ENCODE data around the gene GSTP1. TPM values are rescaled to one million over a fixed set of nuclear protein-coding genes. Genes with fewer than 3 reads are reported as not detected.

Gene GSTP1
- polyA plus RNA-seq, 1 donor (not counting 4 experiments of a cell fraction or from before 2014, with no cell fraction given), result 1,575 TPM

GRCh38 chr11:67577951-67578350 lies 5.7 kb upstream of the GSTP1 start:
- TF ChIP-seq EZH2 (IDR thresholded peaks at IDR 0.05; ENCODE audit: low read length) (no peak), CTCF (optimal IDR thresholded peaks at IDR 0.05 in 1 of 3, IDR thresholded peaks at IDR 0.05 in 1 of 3, conservative IDR thresholded peaks at IDR 0.05 in 1 of 3; ENCODE audit: extremely low read depth in 1 of 3, insufficient read depth in 2 of 3, low read length in 3 of 3) (no peak)
- H3K27ac ChIP-seq (ENCODE audit: control insufficient read depth, insufficient read depth, low read length), result no peak overlapping the region

GRCh38 chr11:67581469-67581868 lies 2.1 kb upstream of the GSTP1 start:
- H2AFZ ChIP-seq (ENCODE audit: control insufficient read depth, low read length), result peak overlapping the region; percentile 43
- H3K27me3 ChIP-seq (ENCODE audit: control insufficient read depth, extremely low read depth, insufficient read depth, low read length), result no peaks in the 10 kb centered on the region
- peaks cover 3% of the 10 kb centered on the region for H3K9me1 ChIP-seq (ENCODE audit: control insufficient read depth, extremely low read depth, insufficient read depth, low read length)
- peaks cover 24% of the 10 kb centered on the region for H3K79me2 ChIP-seq (ENCODE audit: control insufficient read depth, insufficient read depth, low read length)
- H3K4me1 ChIP-seq (ENCODE audit: control insufficient read depth, extremely low read depth, insufficient read depth, low read length), result peaks cover 35% of the 10 kb centered on the region
- no peak overlapping the region for H3K27ac ChIP-seq (ENCODE audit: control insufficient read depth, insufficient read depth, low read length)
- FAIRE-seq (no peak), DNase-seq (ENCODE audit: low read depth, low spot score) (no peak)
- H3K36me3 ChIP-seq (ENCODE audit: control insufficient read depth in 2 of 2, extremely low read depth in 1 of 2, insufficient read depth in 2 of 2, low read length in 2 of 2), result peaks cover 12 to 20% of the 10 kb centered on the region in 2 experiments
- peaks cover 17% of the 10 kb centered on the region for H4K20me1 ChIP-seq (ENCODE audit: control insufficient read depth, extremely low read depth, insufficient read depth, low read length)
- no peak for TF ChIP-seq EZH2 (IDR thresholded peaks at IDR 0.05; ENCODE audit: low read length)
- no peak for TF ChIP-seq CTCF (optimal IDR thresholded peaks at IDR 0.05 in 1 of 3, IDR thresholded peaks at IDR 0.05 in 1 of 3, conservative IDR thresholded peaks at IDR 0.05 in 1 of 3; ENCODE audit: extremely low read depth in 1 of 3, insufficient read depth in 2 of 3, low read length in 3 of 3)
- H3K4me2 ChIP-seq (ENCODE audit: control insufficient read depth, extremely low read depth, insufficient read depth, low read depth, low read length), result peak overlapping the region; percentile 51
- H3K4me3 ChIP-seq (ENCODE audit: control insufficient read depth in 2 of 3, extremely low read depth in 1 of 3, insufficient read depth in 2 of 3, low read depth in 1 of 3, low read length in 3 of 3), result no peak overlapping the region
- H3K9ac ChIP-seq (ENCODE audit: control insufficient read depth, extremely low read depth, insufficient read depth, low read length), result no peak overlapping the region
- dilution Hi-C loops (cut with MboI; ENCODE audit: extremely low pct_ligation_motif_present, low sequenced_read_pairs), result no loop called here
- H3K9me3 ChIP-seq (ENCODE audit: control insufficient read depth, low read depth, low read length), result no peaks in the 10 kb centered on the region

More at GRCh38 chr11:67577951-67578350, 5.7 kb upstream of the GSTP1 start:
- Histone ChIP-seq H4K20me1 (ENCODE audit: control insufficient read depth, extremely low read depth, insufficient read depth, low read length) (no peaks in the 10 kb centered on the region), H3K79me2 (ENCODE audit: control insufficient read depth, insufficient read depth, low read length) (no peaks in the 10 kb centered on the region), H3K36me3 (ENCODE audit: control insufficient read depth in 2 of 2, extremely low read depth in 1 of 2, insufficient read depth in 2 of 2, low read length in 2 of 2) (no peaks in the 10 kb centered on the region), H3K9ac (ENCODE audit: control insufficient read depth, extremely low read depth, insufficient read depth, low read length) (no peak overlapping the region), H3K9me3 (ENCODE audit: control insufficient read depth, low read depth, low read length) (no peaks in the 10 kb centered on the region), H3K9me1 (ENCODE audit: control insufficient read depth, extremely low read depth, insufficient read depth, low read length) (no peaks in the 10 kb centered on the region), H3K27me3 (ENCODE audit: control insufficient read depth, extremely low read depth, insufficient read depth, low read length) (no peaks in the 10 kb centered on the region), H2AFZ (ENCODE audit: control insufficient read depth, low read length) (no peak overlapping the region), H3K4me3 (ENCODE audit: control insufficient read depth in 2 of 3, extremely low read depth in 1 of 3, insufficient read depth in 2 of 3, low read depth in 1 of 3, low read length in 3 of 3) (no peak overlapping the region), H3K4me1 (ENCODE audit: control insufficient read depth, extremely low read depth, insufficient read depth, low read length) (peaks cover 18% of the 10 kb centered on the region), H3K4me2 (ENCODE audit: control insufficient read depth, extremely low read depth, insufficient read depth, low read depth, low read length) (no peak overlapping the region)
- FAIRE-seq, result no peak
- dilution Hi-C loops (cut with MboI; ENCODE audit: extremely low pct_ligation_motif_present, low sequenced_read_pairs), result no loop called here
- DNase-seq (ENCODE audit: low read depth, low spot score), result no peak

All from keratinocyte (primary cell).